ENCODE measurements around the gene CLIP2.

GRCh38 chr7:74395745-74396311 is 106.6 kb downstream of the CLIP2 start:
- TF ChIP-seq, protein P1, sequence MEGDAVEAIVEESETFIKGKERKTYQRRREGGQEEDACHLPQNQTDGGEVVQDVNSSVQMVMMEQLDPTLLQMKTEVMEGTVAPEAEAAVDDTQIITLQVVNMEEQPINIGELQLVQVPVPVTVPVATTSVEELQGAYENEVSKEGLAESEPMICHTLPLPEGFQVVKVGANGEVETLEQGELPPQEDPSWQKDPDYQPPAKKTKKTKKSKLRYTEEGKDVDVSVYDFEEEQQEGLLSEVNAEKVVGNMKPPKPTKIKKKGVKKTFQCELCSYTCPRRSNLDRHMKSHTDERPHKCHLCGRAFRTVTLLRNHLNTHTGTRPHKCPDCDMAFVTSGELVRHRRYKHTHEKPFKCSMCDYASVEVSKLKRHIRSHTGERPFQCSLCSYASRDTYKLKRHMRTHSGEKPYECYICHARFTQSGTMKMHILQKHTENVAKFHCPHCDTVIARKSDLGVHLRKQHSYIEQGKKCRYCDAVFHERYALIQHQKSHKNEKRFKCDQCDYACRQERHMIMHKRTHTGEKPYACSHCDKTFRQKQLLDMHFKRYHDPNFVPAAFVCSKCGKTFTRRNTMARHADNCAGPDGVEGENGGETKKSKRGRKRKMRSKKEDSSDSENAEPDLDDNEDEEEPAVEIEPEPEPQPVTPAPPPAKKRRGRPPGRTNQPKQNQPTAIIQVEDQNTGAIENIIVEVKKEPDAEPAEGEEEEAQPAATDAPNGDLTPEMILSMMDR (conservative IDR thresholded peaks at IDR 0.05), result no peak
- no peak for TF ChIP-seq EZH2 (IDR thresholded peaks at IDR 0.05; ENCODE audit: low read depth)

Measured in PC-9 (cell line).